Activated B cell treated with CpG ODN at 0.5 μM for 24 hours (primary cell): Measurements from ENCODE around the gene DGKQ. TPM values are rescaled to one million over a fixed set of nuclear protein-coding genes. Genes with fewer than 3 reads are reported as not detected.

ENCODE experiments used
- ATAC-seq: fragments of 200-7000 bp; cut with Tn5 transposase; one replicate; pipeline ENCODE4 v1.10.0; 2021; ENCODE audit warnings: low read depth, mild to moderate bottlenecking, moderate library complexity
- CTCF ChIA-PET: fragments of 350-600 bp; sonication (Branson Sonifier 250); formaldehyde crosslinking; loops from one replicate; lab custom pipeline; 2021; ENCODE audit warnings: antibody characterized with exemption; lab: Charles Lee
- POLR2A ChIA-PET: fragments of 350-600 bp; sonication (Branson Sonifier 250); formaldehyde crosslinking; loops from one replicate; lab custom pipeline; 2021; ENCODE audit warnings: antibody characterized with exemption; lab: Charles Lee
- DNase-seq: peaks from one replicate; pipeline ENCODE4 v3.0.0; 2022
- H3K27ac Mint-ChIP-seq: one replicate; pipeline ENCODE4 v1.8.0; 2020; ENCODE audit warnings: mixed read lengths
- H3K27me3 Mint-ChIP-seq: one replicate; pipeline ENCODE4 v1.8.0; 2021; ENCODE audit warnings: mixed read lengths
- H3K36me3 Mint-ChIP-seq: one replicate; pipeline ENCODE4 v1.8.0; 2021; ENCODE audit warnings: low read depth, mixed read lengths
- H3K4me1 Mint-ChIP-seq: one replicate; pipeline ENCODE4 v1.8.0; 2021; ENCODE audit warnings: mixed read lengths
- H3K4me3 Mint-ChIP-seq: one replicate; pipeline ENCODE4 v1.8.0; 2020; ENCODE audit warnings: mild to moderate bottlenecking, mixed read lengths
- H3K9me3 Mint-ChIP-seq: one replicate; pipeline ENCODE4 v1.8.0; 2020; ENCODE audit warnings: mixed read lengths
- intact Hi-C: fragments of 100-400 bp; cut with micrococcal nuclease; formaldehyde crosslinking; loops from one replicate; pipeline ENCODE4 v1.15.1; 2024
- total RNA-seq: library from RNA; stranded (reverse); gene quantifications from 2 replicates; pipeline ENCODE4 v1.2.3, GENCODE V29; 2022
- TF ChIP-seq, protein P1 (sequence below): fragments of 200-600 bp; IDR thresholded peaks from one replicate; pipeline ENCODE4 v1.8.0; 2022; ENCODE audit warnings: antibody characterized with exemption, mild to moderate bottlenecking

DGKQ gene
- total RNA-seq, 1 donor from 2014 or later = 16.4 TPM

DNA sequence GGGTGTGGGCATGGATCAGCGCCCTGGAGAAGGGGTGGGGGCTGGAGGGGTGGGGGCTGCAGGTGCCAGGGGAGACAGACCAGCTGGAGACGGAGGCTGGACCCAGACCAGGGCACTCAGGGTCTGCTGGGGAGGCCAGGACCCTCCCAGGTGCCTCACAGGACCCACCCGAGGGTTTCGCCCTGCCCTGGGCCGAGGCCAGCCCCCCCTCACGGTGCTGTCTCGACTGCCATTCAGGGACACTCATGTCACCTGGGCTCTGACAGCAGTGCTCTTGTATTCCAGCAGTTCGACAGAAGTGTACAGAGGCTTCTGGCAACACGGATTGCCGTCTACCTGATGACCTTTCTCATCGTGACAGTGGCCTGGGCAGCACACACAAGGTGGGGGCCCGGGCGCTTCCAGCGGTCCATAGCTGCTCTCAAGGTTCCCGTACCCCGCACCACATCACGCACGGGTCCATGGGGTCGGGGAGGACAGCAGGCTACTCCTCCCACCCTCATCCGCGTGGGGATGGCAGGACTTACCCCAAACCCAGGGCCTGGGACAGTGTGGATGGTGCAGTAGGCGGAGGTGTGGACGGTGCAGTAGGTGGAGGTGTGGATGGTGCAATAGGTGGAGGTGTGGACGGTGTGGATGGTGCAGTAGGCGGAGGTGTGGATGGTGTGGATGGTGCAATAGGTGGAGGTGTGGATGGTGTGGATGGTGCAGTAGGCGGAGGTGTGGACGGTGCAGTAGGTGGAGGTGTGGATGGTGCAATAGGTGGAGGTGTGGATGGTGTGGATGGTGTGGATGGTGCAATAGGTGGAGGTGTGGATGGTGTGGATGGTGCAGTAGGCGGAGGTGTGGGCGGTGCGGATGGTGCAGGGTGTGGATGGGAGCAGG is 23.0 kb downstream of the DGKQ start:
- CTCF ChIA-PET = no interaction called here
- Mint-ChIP-seq H3K4me3 (no peak overlapping the region), H3K4me1 (peaks cover 11% of the 10 kb centered on the region), H3K9me3 (no peaks in the 10 kb centered on the region), H3K36me3 (peaks cover 36% of the 10 kb centered on the region), H3K27me3 (no peaks in the 10 kb centered on the region), H3K27ac (no peak overlapping the region)
- ATAC-seq = no peak
- TF ChIP-seq, protein P1, sequence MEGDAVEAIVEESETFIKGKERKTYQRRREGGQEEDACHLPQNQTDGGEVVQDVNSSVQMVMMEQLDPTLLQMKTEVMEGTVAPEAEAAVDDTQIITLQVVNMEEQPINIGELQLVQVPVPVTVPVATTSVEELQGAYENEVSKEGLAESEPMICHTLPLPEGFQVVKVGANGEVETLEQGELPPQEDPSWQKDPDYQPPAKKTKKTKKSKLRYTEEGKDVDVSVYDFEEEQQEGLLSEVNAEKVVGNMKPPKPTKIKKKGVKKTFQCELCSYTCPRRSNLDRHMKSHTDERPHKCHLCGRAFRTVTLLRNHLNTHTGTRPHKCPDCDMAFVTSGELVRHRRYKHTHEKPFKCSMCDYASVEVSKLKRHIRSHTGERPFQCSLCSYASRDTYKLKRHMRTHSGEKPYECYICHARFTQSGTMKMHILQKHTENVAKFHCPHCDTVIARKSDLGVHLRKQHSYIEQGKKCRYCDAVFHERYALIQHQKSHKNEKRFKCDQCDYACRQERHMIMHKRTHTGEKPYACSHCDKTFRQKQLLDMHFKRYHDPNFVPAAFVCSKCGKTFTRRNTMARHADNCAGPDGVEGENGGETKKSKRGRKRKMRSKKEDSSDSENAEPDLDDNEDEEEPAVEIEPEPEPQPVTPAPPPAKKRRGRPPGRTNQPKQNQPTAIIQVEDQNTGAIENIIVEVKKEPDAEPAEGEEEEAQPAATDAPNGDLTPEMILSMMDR = no peak
- intact Hi-C loops = no loop called here
- POLR2A ChIA-PET = no interaction called here
- no peak for DNase-seq

DNA sequence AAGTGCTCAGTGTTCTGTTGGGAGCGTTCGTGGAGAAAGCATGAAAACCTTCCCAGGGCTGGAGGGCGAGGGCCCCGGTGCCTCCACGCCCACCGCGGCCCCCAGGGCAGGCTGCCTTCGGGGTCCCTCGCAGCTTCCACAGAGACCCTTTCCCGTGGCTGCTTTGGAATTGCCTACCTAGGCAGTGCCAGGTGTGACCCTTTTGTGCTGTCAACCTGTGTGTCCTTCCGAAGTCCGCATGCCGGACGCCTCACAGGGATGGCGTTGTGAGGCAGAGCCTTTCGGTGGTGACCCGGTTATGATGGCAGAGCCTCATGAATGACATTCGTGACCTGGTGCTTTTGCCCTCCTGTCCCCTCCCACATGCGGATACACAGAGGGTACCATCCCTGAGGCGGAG is 23.7 kb downstream of the DGKQ start:
- no peak for ATAC-seq
- Mint-ChIP-seq H3K27me3 (no peaks in the 10 kb centered on the region), H3K9me3 (no peaks in the 10 kb centered on the region), H3K27ac (no peak overlapping the region), H3K4me1 (peaks cover 11% of the 10 kb centered on the region), H3K36me3 (peaks cover 31% of the 10 kb centered on the region), H3K4me3 (no peak overlapping the region)
- ChIA-PET CTCF (interaction anchor here (1.4 kb wide), 1 partner anchor 48 kb away, joined by 3 read pairs; no protein-coding TSS in a partner anchor), POLR2A (no interaction called here)
- intact Hi-C loops = no loop called here
- no peak for DNase-seq
- TF ChIP-seq, protein P1 = no peak

DNA sequence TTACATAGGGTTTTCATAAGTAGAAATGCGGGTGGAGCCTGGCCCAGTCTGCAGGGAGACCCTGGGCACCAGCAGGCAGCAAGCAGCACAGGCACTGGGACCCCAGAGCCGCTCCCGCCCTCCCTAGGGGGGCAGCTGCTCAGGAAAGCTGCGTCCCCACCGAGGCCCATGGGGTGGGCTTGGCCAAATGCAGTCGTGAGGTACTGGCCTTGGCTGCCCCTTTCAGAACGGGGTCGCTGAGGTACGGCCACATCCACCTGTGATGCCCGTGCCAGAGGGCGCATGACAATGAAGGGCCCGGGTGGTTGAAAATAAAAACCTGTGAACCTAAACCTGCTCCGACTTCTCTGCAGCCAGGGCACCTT is 24.5 kb downstream of the DGKQ start:
- intact Hi-C loops = no loop called here
- H3K4me3 Mint-ChIP-seq = no peak overlapping the region
- ATAC-seq (no peak), DNase-seq (no peak)
- no peaks in the 10 kb centered on the region for H3K27me3 Mint-ChIP-seq
- TF ChIP-seq, protein P1 = no peak
- H3K36me3 Mint-ChIP-seq = peaks cover 24% of the 10 kb centered on the region
- H3K9me3 Mint-ChIP-seq = no peaks in the 10 kb centered on the region
- H3K27ac Mint-ChIP-seq = no peak overlapping the region
- H3K4me1 Mint-ChIP-seq = peaks cover 11% of the 10 kb centered on the region
- ChIA-PET POLR2A (no interaction called here), CTCF (interaction anchor here (1.3 to 1.4 kb wide), 2 partner anchors 38 to 48 kb away, joined by 3 to 5 read pairs; partner anchors contain the start of gene IDUA)

DNA sequence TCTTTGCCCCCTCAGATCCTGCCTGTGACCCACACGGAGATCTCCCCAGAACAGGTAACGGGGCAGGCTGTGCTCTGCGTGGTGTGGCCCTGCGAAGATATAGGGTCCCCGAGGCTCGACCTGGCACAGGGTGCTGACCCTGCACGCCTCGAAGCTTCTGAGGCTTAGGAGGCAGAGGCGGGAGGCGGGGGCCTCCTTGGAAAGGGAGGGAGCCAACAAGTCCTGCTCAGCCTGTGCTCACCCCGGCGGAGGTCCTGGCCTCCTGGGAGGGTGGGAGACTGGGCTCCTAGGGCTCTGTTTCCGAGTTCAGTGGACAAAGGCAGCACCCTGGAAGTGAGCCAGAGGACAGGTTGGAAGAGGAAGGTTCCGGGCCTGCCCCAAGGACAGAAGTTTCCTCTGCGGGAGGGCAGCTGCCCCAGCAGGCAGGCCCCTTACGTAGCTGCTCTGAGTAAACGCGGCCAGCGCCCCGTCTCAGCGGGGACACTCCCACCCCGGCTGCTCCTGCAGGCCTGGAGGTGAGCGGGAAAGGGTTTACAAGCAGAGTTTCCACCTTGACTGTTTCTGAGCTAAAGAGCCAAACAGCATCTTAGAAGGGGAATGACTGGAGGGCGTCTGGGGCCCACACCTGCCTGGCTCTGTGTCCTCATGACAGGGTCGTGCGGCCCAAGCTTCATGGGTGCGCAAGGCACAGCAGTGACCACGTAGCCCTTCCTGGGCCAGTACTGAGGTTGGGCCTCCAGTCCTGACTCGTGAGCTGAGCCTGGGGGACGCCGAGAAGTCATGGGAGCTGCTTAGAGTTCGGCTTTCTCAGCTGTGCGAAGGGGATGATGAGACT is 25.1 kb downstream of the DGKQ start:
- no peaks in the 10 kb centered on the region for H3K27me3 Mint-ChIP-seq
- H3K36me3 Mint-ChIP-seq = peaks cover 22% of the 10 kb centered on the region
- no peaks in the 10 kb centered on the region for H3K9me3 Mint-ChIP-seq
- DNase-seq (no peak), ATAC-seq (no peak)
- no peak overlapping the region for H3K27ac Mint-ChIP-seq
- peaks cover 11% of the 10 kb centered on the region for H3K4me1 Mint-ChIP-seq
- TF ChIP-seq, protein P1 = no peak
- CTCF ChIA-PET = interaction anchor here (1.3 to 1.4 kb wide), 2 partner anchors 39 to 47 kb away, joined by 3 to 5 read pairs; partner anchors contain the start of gene IDUA
- H3K4me3 Mint-ChIP-seq = no peak overlapping the region
- POLR2A ChIA-PET = no interaction called here
- intact Hi-C loops = no loop called here

DNA sequence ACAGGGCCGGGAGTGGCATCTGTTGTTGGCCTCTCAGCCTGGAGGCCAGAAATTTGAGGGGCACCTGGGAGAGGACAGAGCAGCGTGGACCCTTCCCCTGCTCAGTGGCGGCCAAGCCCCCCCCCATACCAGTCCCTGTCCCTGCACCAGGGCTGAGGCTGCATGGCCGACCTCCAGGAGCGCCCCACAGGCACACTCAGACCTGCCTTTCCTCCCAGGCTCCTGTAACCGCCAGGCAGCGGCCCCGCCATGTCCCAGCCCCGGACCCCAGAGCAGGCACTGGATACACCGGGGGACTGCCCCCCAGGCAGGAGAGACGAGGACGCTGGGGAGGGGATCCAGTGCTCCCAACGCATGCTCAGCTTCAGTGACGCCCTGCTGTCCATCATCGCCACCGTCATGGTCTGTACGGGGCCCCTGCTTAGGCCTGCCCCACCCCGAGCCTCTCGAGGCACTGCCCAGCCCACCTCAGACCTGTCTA is 25.8 kb downstream of the DGKQ start:
- no peaks in the 10 kb centered on the region for H3K9me3 Mint-ChIP-seq
- peaks cover 11% of the 10 kb centered on the region for H3K4me1 Mint-ChIP-seq
- intact Hi-C loops = no loop called here
- H3K27ac Mint-ChIP-seq = no peak overlapping the region
- no peak for ATAC-seq
- H3K4me3 Mint-ChIP-seq = no peak overlapping the region
- CTCF ChIA-PET = no interaction called here
- H3K27me3 Mint-ChIP-seq = no peaks in the 10 kb centered on the region
- no peak for DNase-seq
- H3K36me3 Mint-ChIP-seq = peaks cover 18% of the 10 kb centered on the region
- TF ChIP-seq, protein P1 = no peak
- POLR2A ChIA-PET = no interaction called here
